Amniotic epithelial cell (primary cell): Measurements from ENCODE around the gene PSG7.
"Not testable (repeated sequence)": the region's sequence is repeated elsewhere in the genome, so short reads cannot be mapped to it uniquely, and the experiment has no call there.

Experiments
- DNase-seq: peaks from one replicate; pipeline ENCODE4 v3.0.0-alpha.2; 2010; ENCODE audit warnings: low read depth

Gene PSG7

DNA sequence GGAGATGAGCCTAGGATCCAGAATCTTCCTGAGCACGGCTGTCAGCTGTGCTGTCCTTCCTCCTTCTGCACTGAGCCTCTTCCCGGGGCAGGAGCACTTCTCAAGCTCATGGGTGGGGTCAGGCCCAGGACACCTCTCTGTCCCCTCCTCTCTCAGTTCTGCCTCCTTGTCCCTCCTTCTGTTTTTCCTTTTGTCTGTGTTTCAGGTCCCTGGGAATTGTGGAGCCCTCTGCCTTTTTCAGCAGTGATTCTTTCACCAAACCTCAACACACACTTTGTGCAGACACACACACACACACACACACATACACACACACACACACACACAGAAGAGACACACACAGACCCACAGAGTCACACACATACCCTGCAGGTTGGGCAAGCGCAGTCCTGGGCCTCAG lies at the start of gene PSG7:
Gene PSG7, minus strand, starts transcription at position 101 of the 400 bp plus-strand sequence. CDS start 131 bp downstream, outside the sequence.
- not testable (repeated sequence) for DNase-seq

DNA sequence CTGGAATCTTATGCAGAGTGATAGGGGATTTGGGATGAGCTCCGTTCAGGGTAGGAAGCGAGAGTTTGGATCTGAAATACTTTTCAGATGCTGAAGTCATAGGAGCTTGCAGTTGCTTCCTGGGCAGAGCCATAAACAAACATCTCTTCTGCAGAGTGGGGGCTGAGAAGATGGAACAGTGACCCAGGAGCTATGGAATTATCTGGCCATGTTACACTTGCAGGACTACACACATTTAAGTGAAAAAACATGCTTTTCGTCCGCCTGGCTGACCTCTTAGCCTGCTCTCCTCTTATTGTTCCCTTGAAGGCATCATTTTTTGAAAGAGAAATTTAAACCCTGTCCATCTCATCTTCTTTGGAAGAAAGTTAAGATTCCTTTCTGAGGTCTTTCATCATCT lies 48.6 kb upstream of the PSG7 start:
- no peak for DNase-seq

DNA sequence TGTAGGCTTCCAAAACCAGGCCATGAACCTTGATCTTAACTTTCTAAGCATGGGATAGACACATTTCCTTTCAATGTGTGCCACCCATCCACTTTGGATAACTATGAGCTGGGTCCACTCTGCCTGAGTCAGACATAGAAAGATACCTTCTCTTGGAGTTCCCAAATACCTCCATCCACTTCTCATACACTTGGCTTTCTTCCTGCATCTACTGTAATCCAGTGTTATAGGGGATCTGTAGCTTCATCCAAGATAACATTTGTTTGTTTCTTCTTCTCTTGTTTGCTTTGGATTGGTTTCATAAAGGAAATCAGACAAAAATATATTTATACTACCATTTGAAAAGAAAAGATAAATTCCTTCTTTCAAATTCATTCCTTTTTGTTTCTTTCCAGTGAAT lies 45.1 kb upstream of the PSG7 start:
- not testable (repeated sequence) for DNase-seq

DNA sequence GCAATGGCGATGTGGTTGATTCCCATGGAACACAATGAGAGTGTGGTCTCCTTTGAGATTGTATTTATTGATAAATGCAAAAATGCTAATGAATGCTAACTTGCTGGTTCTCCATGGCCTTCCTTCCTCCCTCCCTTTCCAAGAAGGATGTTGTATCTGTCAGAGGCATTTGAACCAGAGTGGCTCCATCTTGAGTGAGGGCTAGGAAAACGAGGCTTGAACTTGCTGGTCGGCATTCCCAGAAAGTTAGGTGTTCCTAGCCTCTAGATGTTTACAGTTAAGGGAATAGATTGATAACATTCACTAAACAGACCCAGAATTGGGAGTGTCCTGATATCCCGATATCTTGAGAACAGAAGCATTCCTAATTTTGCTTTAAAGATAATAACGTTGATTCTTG lies 34.4 kb upstream of the PSG7 start:
- DNase-seq: not testable (repeated sequence)

GRCh38 chr19:42965176-42965575 lies 28.2 kb upstream of the PSG7 start:
- peak; percentile 66 for DNase-seq

DNA sequence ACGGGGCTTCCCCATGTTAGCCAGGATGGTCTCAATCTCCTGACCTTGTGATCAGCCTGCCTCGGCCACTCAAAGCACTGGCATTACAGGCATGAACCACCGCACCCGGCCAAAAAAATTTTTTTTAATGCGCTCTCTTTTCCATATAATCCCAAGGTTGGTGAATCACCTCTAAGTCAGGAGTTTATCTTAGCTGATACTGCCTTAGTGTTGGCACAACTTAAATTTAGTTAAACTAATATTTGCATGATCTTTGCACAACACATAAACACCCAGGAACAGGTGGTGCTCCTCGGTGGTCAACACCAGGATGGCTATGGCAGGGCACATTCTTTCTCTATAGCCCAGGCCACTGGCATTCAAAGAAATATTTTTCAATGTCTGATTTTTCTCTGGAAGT lies 24.1 kb upstream of the PSG7 start:
- DNase-seq: no peak

GRCh38 chr19:42952126-42952525 lies 15.1 kb upstream of the PSG7 start:
- DNase-seq: not testable (repeated sequence)

DNA sequence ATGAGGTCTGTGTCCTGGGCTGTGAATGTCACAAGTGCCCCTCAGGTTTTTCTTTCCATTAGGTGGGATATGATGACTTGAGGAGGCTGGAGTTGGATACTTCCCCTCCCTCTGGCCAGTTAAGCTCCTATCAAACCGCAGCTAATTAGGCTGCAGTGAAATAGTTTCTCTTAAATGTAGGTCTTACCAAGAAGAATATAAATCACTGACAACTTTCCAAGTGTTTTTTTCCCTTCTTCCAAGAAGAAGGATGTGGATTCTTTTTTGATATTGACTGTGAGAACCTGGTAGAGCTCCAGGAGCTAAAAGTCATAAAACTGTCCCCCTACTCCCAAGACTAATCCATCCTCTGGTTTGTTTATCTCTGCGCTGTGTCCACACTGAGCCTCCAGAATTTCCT lies 14.5 kb upstream of the PSG7 start:
- peak; percentile 37 for DNase-seq

GRCh38 chr19:42942187-42942789 lies 5.3 kb upstream of the PSG7 start:
- no peak for DNase-seq

DNA sequence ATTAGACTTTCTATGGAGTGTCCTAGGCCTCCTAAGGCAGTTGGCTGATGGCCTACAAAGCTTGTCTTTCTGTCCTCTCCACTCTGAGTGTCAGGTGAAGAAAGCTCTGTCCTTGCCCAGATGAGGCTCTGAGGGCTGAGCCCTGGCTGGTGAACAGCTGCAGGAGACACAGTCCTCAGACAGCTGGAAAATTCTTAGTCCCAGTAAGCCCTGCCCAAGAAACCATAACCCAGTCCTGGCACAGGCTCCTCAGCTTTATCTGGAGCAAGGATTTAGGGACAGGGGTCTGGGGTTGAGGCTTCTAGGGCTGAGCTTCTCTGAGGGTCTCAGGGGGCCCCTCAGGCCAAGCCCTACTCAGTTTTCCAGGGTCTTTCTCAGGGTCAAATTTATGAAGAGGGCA lies 2.3 kb downstream of the PSG7 start:
- not testable (repeated sequence) for DNase-seq

- not testable (repeated sequence) for DNase-seq
Observed at GRCh38 chr19:42934183-42934582, 2.8 kb downstream of the PSG7 start.

DNA sequence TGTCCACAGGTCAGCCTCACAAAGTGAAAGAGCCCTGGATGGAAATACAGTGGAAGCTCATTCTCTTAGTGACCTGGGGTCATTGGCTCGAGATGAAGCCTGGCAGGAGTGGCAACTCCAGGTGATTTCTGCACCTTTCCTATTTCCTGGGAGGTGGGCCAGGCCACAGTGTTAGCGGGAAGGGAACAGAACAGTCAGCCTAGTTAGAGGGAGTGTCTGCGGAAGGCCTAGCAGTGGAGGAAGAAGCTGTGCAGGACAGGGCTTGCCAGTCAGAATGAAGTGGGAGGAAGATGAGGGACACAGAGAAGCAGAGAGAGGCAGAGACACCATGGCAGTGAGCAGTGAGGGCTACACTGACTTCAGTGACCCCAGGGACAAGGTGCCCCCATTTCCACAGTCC lies 3.6 kb downstream of the PSG7 start:
- not testable (repeated sequence) for DNase-seq

- DNase-seq: peak; percentile 72
Observed at GRCh38 chr19:42932485-42933101, 4.4 kb downstream of the PSG7 start.

DNA sequence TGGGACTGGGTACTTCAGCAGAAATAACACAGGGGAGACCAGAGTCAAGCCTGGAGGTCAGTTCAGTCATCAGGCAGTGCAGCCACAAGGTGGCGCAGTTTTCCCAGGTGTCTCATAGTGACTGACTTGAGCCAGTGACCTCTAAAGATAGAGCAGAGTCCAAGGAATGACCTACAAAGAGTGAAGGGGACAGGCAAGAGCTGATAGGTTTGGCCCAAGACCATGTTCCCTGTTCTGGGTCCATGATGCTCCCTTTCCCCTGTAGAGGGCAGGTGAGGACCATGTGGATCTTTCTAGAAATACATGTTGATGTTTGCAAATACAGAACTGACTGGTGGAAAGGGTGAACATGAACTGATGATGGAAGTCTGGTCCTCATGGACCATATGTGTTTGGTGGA lies 6.8 kb downstream of the PSG7 start:
- not testable (repeated sequence) for DNase-seq

GRCh38 chr19:42928896-42929295 lies 8.1 kb downstream of the PSG7 start:
- DNase-seq: no peak

- DNase-seq: no peak
Observed at GRCh38 chr19:42926781-42927180, 10.2 kb downstream of the PSG7 start.

DNA sequence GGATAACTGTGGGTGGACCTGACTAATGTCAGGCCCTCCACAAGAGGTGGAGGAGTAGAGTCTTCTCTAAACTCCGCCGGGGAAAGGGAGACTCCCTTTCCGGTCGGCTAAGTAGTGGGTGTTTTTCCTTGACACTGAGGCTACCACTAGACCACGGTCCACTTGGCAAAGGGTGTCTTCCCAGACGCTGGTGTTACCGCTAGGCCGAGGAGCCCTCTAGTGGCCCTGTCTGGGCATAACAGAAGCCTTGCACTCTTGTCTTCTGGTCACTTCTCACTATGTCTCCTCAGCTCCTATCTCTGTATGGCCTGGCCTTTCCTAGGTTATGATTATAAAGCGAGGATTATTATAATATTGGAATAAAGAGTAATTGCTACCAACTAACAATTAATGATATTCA lies 13.9 kb downstream of the PSG7 start:
- DNase-seq: peak; percentile 53

GRCh38 chr19:42920971-42921370 lies 16.0 kb downstream of the PSG7 start:
- not testable (repeated sequence) for DNase-seq

DNA sequence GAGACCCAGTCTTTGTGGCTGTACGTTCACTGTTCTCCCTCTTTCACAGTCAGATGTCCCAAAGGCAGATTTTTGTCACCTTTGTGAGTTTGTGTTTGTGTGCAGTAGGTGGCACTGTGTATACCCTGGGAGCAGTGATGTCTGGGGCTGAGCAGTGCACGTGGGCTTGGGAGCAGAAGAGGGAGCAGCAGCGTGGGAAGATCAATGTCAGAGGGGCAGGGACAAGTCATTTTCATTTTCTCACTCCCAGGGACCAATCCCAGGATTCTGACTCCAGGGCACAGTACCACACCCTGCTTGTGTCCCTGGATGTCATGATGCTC lies 17.3 kb downstream of the PSG7 start:
- DNase-seq: no peak

- not testable (repeated sequence) for DNase-seq
Observed at GRCh38 chr19:42919070-42919756, 17.8 kb downstream of the PSG7 start.

GRCh38 chr19:42918377-42919069 lies 18.5 kb downstream of the PSG7 start:
- not testable (repeated sequence) for DNase-seq

DNA sequence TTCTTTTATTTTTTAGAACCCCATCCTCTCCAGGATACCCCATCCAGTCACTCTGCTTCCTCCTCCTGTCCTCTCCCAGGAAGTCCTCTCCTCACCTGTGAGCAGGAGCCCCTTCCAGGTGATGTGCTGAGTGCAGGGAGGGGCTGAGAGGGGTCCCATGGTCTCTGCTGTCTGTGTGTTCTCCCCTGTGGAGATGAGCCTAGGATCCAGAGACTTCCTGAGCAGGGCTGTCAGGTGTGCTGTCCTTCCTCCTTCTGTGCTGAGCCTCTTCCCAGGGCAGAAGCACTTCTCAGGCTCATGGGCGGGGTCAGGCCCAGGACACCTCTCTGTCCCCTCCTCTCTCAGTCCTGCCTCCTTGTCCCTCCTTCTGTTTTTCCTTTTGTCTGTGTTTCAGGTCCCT lies 19.4 kb downstream of the PSG7 start, which contains the start of gene PSG6:
Gene PSG6, minus strand, starts transcription at position 261 of the 400 bp plus-strand sequence. Its CDS starts 102 bp downstream, at position 159.
- DNase-seq: not testable (repeated sequence)

DNA sequence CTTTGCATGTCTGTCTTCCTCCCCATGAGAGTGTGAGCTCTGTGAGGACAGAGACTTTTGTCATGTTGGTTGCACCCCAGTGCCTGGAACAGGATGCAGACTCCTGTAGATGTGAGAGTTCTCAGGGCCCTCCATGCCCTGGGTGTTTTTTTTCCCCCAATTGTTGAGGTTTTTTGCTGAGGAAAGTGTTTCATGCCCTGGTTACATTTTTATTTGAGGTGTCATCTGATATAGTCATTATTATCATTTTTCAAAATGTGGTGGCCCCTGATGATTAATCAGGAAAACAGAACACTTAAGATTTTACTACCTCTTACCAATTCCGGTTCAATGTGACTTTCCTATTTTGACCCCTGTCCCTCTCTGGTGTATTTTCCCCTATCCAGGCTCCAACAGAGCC lies 20.1 kb downstream of the PSG7 start:
- not testable (repeated sequence) for DNase-seq
